T-helper 9 cell (primary cell): ENCODE results near the gene SLC1A4.
A peak's percentile ranks its signal among the peaks of the same experiment; 100 is the strongest.
"Not testable (repeated sequence)": the region's sequence is repeated elsewhere in the genome, so short reads cannot be mapped to it uniquely, and the experiment has no call there.

Experiments used
- DNase-seq: peaks from one replicate; pipeline ENCODE4 v3.0.0-alpha.2; 2020

SLC1A4 gene

GRCh38 chr2:64966017-64966416, 23.2 kb upstream of the SLC1A4 start:
- no peak for DNase-seq

- DNase-seq: no peak
These were observed 22.4 kb upstream of the SLC1A4 start for GRCh38 chr2:64966839-64967238.

- no peak for DNase-seq
These were observed 21.6 kb upstream of the SLC1A4 start for GRCh38 chr2:64967601-64968000.

GRCh38 chr2:64969086-64969485, 20.1 kb upstream of the SLC1A4 start:
- not testable (repeated sequence) for DNase-seq

- DNase-seq: no peak
These were observed 18.7 kb upstream of the SLC1A4 start for GRCh38 chr2:64970495-64970894.

GRCh38 chr2:64972426-64972825, 16.8 kb upstream of the SLC1A4 start:
- DNase-seq: no peak

- DNase-seq: no peak
These were observed 16.3 kb upstream of the SLC1A4 start for GRCh38 chr2:64972876-64973275.

- no peak for DNase-seq
These were observed 13.9 kb upstream of the SLC1A4 start for GRCh38 chr2:64975232-64975821.

- DNase-seq: no peak
These were observed 12.9 kb upstream of the SLC1A4 start for GRCh38 chr2:64976276-64976675.

- DNase-seq: no peak
These were observed 10.5 kb upstream of the SLC1A4 start for GRCh38 chr2:64978514-64979268.

GRCh38 chr2:64979744-64980143, 9.5 kb upstream of the SLC1A4 start:
- DNase-seq: no peak

GRCh38 chr2:64980183-64980582, 9.0 kb upstream of the SLC1A4 start:
- no peak for DNase-seq

GRCh38 chr2:64982311-64982857, 6.8 kb upstream of the SLC1A4 start:
- DNase-seq: no peak

GRCh38 chr2:64982932-64983331, 6.3 kb upstream of the SLC1A4 start:
- DNase-seq: no peak

GRCh38 chr2:64985447-64985846, 3.8 kb upstream of the SLC1A4 start:
- DNase-seq: no peak

- no peak for DNase-seq
These were observed 1.9 kb upstream of the SLC1A4 start for GRCh38 chr2:64987001-64987955.

GRCh38 chr2:64987956-64988419, 1.2 kb upstream of the SLC1A4 start:
- DNase-seq: no peak

GRCh38 chr2:64988420-64989125, 626 bp upstream of the SLC1A4 start:
- peak; percentile 25 for DNase-seq

- DNase-seq: no peak
These were observed 899 bp downstream of the SLC1A4 start for GRCh38 chr2:64989982-64990614.

- no peak for DNase-seq
These were observed 1.7 kb downstream of the SLC1A4 start for GRCh38 chr2:64990876-64991275.

GRCh38 chr2:64992218-64992617, 3.0 kb downstream of the SLC1A4 start:
- no peak for DNase-seq

GRCh38 chr2:64992990-64993389, 3.8 kb downstream of the SLC1A4 start:
- no peak for DNase-seq
